GM12878 (cell line): ENCODE results near the gene ADGRL3. TPM values are rescaled to one million over a fixed set of nuclear protein-coding genes. Genes with fewer than 3 reads are reported as not detected.

ENCODE experiments used
- ATAC-seq: fragments of 200-7000 bp; cut with Tn5 transposase; 3 replicates; pipeline ENCODE4 v1.9.1; 2020; ENCODE audit warnings: mild to moderate bottlenecking, moderate library complexity
- BruUV-seq: library from RNA; stranded (reverse); fragments of 400-500 nt; replicated peaks from 2 replicates; lab custom pipeline; 2021; lab: Mats Ljungman, UMichigan
- CTCF ChIA-PET: fragments of 300-600 bp; sonication (Branson Sonifier 250); formaldehyde crosslinking; extraction: SDS; loops from one replicate; lab custom pipeline; 2021; ENCODE audit warnings: inconsistent platforms; lab: Yijun Ruan, JAX
- POLR2A ChIA-PET: fragments of 350-600 bp; formaldehyde crosslinking; extraction: SDS; loops from one replicate; lab custom pipeline; 2021; ENCODE audit warnings: inconsistent platforms; lab: Charles Lee
- RAD21 ChIA-PET: fragments of 300-600 bp; sonication (Branson Sonifier 250); formaldehyde crosslinking; loops from one replicate; lab custom pipeline; 2023; ENCODE audit warnings: antibody characterized with exemption; ENCODE audit not compliant: unreplicated experiment; lab: Charles Lee
- SMC1A ChIA-PET: fragments of 300-600 bp; sonication (Branson Sonifier 250); formaldehyde crosslinking; loops from one replicate; lab custom pipeline; 2023; ENCODE audit not compliant: unreplicated experiment, uncharacterized antibody; lab: Charles Lee
- DNase-seq: peaks from one replicate; pipeline ENCODE4 v3.0.0-alpha.2; 2011; ENCODE audit warnings: low read depth, low spot score
- FAIRE-seq: peaks from 3 replicates; lab custom pipeline; 2011; peaks lifted over from hg19 to GRCh38; lab: Jason Lieb, UNC
- H2AFZ ChIP-seq: 2 replicates; pipeline ENCODE4 v1.6.0; 2011; ENCODE audit warnings: low read depth, low read length, control low read depth; ENCODE audit not compliant: control insufficient read depth
- H3K27ac ChIP-seq: 2 replicates; pipeline ENCODE4 v1.5.1; 2011; ENCODE audit warnings: control low read depth; ENCODE audit not compliant: control insufficient read depth, insufficient read depth
- H3K27me3 ChIP-seq, 2 experiments: replicated peaks in 1 of 2; 2 replicates each; pipeline versions ENCODE4 v1.6.0 to v1.6.1; 2011; ENCODE audit warnings: low read length in 1 of 2; ENCODE audit not compliant: control insufficient read depth in 2 of 2, insufficient read depth in 2 of 2
- H3K36me3 ChIP-seq, 2 experiments: 2 replicates each; pipeline ENCODE4 v1.5.1; 2011; ENCODE audit warnings: low read length in 1 of 2; ENCODE audit not compliant: control insufficient read depth in 2 of 2, insufficient read depth in 2 of 2
- H3K4me1 ChIP-seq: 2 replicates; pipeline ENCODE4 v1.6.1; 2011; ENCODE audit warnings: mild to moderate bottlenecking, low read length, moderate library complexity, mixed read lengths; ENCODE audit not compliant: control insufficient read depth, insufficient read depth
- H3K4me2 ChIP-seq: 2 replicates; pipeline ENCODE4 v1.6.0; 2011; ENCODE audit warnings: control low read depth; ENCODE audit not compliant: control insufficient read depth, insufficient read depth
- H3K4me3 ChIP-seq: fragments of 200-600 bp; sonication (generic); 2 replicates; pipeline ENCODE4 v1.5.1; 2016
- H3K79me2 ChIP-seq: 2 replicates; pipeline ENCODE4 v1.6.0; 2011; ENCODE audit warnings: low read length; ENCODE audit not compliant: control insufficient read depth, insufficient read depth
- H3K9ac ChIP-seq: 2 replicates; pipeline ENCODE4 v1.8.0; 2011; ENCODE audit warnings: low read length, control low read depth, mixed read lengths; ENCODE audit not compliant: control insufficient read depth, insufficient read depth
- H3K9me3 ChIP-seq: replicated peaks from 3 replicates; pipeline ENCODE4 v1.5.1; 2011; ENCODE audit warnings: mild to moderate bottlenecking, low read length; ENCODE audit not compliant: control insufficient read depth, insufficient read depth
- H4K20me1 ChIP-seq: 2 replicates; pipeline ENCODE4 v1.6.0; 2011; ENCODE audit not compliant: control insufficient read depth, insufficient read depth
- ATF7 ChIP-seq: fragments of 450-650 bp; IDR thresholded peaks from 2 replicates; pipeline ENCODE4 v1.6.1; 2016; ENCODE audit warnings: low read depth, mild to moderate bottlenecking
- BHLHE40 ChIP-seq, 2 experiments: fragments of 450-650 bp in 1 of 2; IDR thresholded peaks; 2 replicates each; pipeline ENCODE4 v1.6.1; 2011 to 2017; ENCODE audit warnings: low read depth in 2 of 2, borderline replicate concordance in 1 of 2, improper control_type of control experiment in 1 of 2, low read length in 1 of 2, mild to moderate bottlenecking in 1 of 2
- CHD1 ChIP-seq: IDR thresholded peaks from 2 replicates; pipeline ENCODE4 v1.6.1; 2012; ENCODE audit warnings: low read depth, low read length, improper control_type of control experiment
- CHD2 ChIP-seq: IDR thresholded peaks from 2 replicates; pipeline ENCODE4 v1.6.1; 2011; ENCODE audit warnings: low read depth, low read length, improper control_type of control experiment, borderline replicate concordance
- FOXK2 ChIP-seq: fragments of 450-650 bp; IDR thresholded peaks from 2 replicates; pipeline ENCODE4 v1.6.1; 2017; ENCODE audit warnings: mild to moderate bottlenecking, moderate library complexity
- GABPA ChIP-seq: IDR thresholded peaks from 2 replicates; pipeline ENCODE4 v1.6.1; 2014; ENCODE audit warnings: antibody characterized with exemption, low read depth, mild to moderate bottlenecking, inconsistent platforms
- HDAC2 ChIP-seq: fragments of 200-600 bp; sonication (generic); IDR thresholded peaks from 2 replicates; pipeline ENCODE4 v1.6.1; 2017
- IKZF2 ChIP-seq, 2 experiments: fragments of 450-650 bp; IDR thresholded peaks; 2 replicates each; pipeline ENCODE4 v1.6.1; 2017; ENCODE audit warnings: mild to moderate bottlenecking in 2 of 2, moderate library complexity in 2 of 2
- JUNB ChIP-seq: IDR thresholded peaks from 2 replicates; pipeline ENCODE4 v1.6.1; 2016; ENCODE audit warnings: antibody characterized with exemption, mild to moderate bottlenecking
- MTA2 ChIP-seq: fragments of 450-650 bp; IDR thresholded peaks from 2 replicates; pipeline ENCODE4 v1.6.1; 2016; ENCODE audit warnings: low read depth, mild to moderate bottlenecking, moderate library complexity
- NFIC ChIP-seq: IDR thresholded peaks from 2 replicates; pipeline ENCODE4 v1.6.1; 2012; ENCODE audit warnings: low read depth, mild to moderate bottlenecking, inconsistent platforms, low read length, moderate library complexity
- POLR2AphosphoS2 ChIP-seq: IDR thresholded peaks from 2 replicates; pipeline ENCODE4 v1.6.1; 2011; ENCODE audit warnings: low read depth, mild to moderate bottlenecking, low read length, improper control_type of control experiment, moderate library complexity
- RBBP5 ChIP-seq: fragments of 200-600 bp; sonication (generic); conservative IDR thresholded peaks from 2 replicates; pipeline ENCODE4 v1.6.1; 2016
- SIN3A ChIP-seq: IDR thresholded peaks from 2 replicates; pipeline ENCODE4 v1.6.1; 2012; ENCODE audit warnings: low read depth, low read length, improper control_type of control experiment
- TAF1 ChIP-seq: IDR thresholded peaks from 2 replicates; pipeline ENCODE4 v1.6.1; 2011; ENCODE audit warnings: mild to moderate bottlenecking, low read depth, low read length, borderline replicate concordance
- TCF12 ChIP-seq: IDR thresholded peaks from 2 replicates; pipeline ENCODE4 v1.6.1; 2011; ENCODE audit warnings: low read depth, mild to moderate bottlenecking, low read length
- ZBED1 ChIP-seq: IDR thresholded peaks from 2 replicates; pipeline ENCODE4 v1.6.1; 2016; ENCODE audit warnings: borderline replicate concordance
- ZBTB40 ChIP-seq: fragments of 450-650 bp; IDR thresholded peaks from 2 replicates; pipeline ENCODE4 v1.6.1; 2016; ENCODE audit warnings: mild to moderate bottlenecking, moderate library complexity, borderline replicate concordance
- ZNF622 ChIP-seq: fragments of 450-650 bp; IDR thresholded peaks from 2 replicates; pipeline ENCODE4 v1.6.1; 2017; ENCODE audit warnings: mild to moderate bottlenecking, inconsistent platforms
- ZSCAN29 ChIP-seq: fragments of 450-650 bp; IDR thresholded peaks from 2 replicates; pipeline ENCODE4 v1.6.1; 2017; ENCODE audit warnings: mild to moderate bottlenecking, moderate library complexity
- WGBS: methylation state at CpG from one replicate; pipeline ENCODE4 v1.1.6; 2016; ENCODE audit warnings: low lambda C conversion rate; ENCODE audit not compliant: insufficient replicate concordance, insufficient coverage; ENCODE audit errors: missing lambda C conversion rate; 5-methylcytosine and 5-hydroxymethylcytosine counted together
- in situ Hi-C: fragments of 300-500 bp; cut with MboI; formaldehyde crosslinking; loops from 9 replicates; pipeline ENCODE4 v1.14.3; 2018; ENCODE audit warnings: mixed read lengths
- intact Hi-C: fragments of 100-400 bp; cut with micrococcal nuclease; formaldehyde crosslinking; loops from one replicate; pipeline ENCODE4 v1.14.2; 2022; ENCODE audit not compliant: unreplicated experiment
- polyA plus RNA-seq, 11 experiments: library from polyadenylated mRNA; depleted of rRNA in 4 of 11; unstranded in 6 of 11; stranded (reverse) in 5 of 11; fragments of >200 nt; fragmentation: Nextera tagmentation in 4 of 11; fragmentation: Illumina TruSeq in 1 of 11; extraction: Ambion mirVana in 4 of 11; extraction: Trizol in 1 of 11; gene quantifications; 1 replicate in 1 of 11; 2 replicates in 10 of 11; pipeline versions ENCODE4 v1.2.1 to v1.2.3, GENCODE V29; 2011 to 2016; ENCODE audit warnings: inconsistent platforms in 2 of 11, missing spikeins in 2 of 11, low read depth in 1 of 11
- total RNA-seq, 4 experiments: library from RNA; depleted of rRNA in 3 of 4; stranded (reverse); fragments of >200 nt in 3 of 4; fragmentation: Illumina TruSeq in 1 of 4; extraction: Trizol in 1 of 4; gene quantifications; 2 replicates each; pipeline versions ENCODE4 v1.2.1 to v1.2.3, GENCODE V29; 2013 to 2021
- TF ChIP-seq, protein P1 (sequence below): fragments of 450-650 bp; IDR thresholded peaks from 2 replicates; pipeline ENCODE4 v1.6.1; 2017; ENCODE audit warnings: mild to moderate bottlenecking

Gene ADGRL3
- total and polyA plus RNA-seq, 10 of the 15 experiments (the other 5 are each of a cell fraction or from before 2014, with no cell fraction given): 1.1 TPM; not detected in 9

DNA sequence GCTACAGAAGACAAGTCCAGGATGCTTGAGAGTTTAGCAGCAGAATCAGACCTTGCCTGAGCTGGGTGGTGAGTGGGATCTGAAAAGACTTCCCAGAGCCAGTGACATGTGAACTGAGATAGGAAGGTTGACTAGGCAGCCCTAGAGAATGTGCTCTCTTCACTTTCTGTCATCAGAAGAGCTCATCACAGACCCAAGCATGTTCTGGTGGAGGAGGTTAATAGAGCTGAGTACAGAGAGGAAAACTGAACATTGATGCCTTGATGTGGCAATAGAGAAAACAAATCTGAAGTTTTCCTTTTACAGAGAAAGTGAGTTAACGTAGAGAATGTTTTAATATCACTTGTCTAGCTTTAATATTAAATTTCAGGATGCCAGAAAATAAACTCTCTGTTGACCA lies 17.1 kb downstream of the ADGRL3 start (continued):
- TF ChIP-seq ZBTB40: no peak
- no peak for TF ChIP-seq POLR2AphosphoS2
- TF ChIP-seq FOXK2: no peak
- TF ChIP-seq NFIC: no peak
- TF ChIP-seq HDAC2: no peak
- no peak for TF ChIP-seq TAF1

DNA sequence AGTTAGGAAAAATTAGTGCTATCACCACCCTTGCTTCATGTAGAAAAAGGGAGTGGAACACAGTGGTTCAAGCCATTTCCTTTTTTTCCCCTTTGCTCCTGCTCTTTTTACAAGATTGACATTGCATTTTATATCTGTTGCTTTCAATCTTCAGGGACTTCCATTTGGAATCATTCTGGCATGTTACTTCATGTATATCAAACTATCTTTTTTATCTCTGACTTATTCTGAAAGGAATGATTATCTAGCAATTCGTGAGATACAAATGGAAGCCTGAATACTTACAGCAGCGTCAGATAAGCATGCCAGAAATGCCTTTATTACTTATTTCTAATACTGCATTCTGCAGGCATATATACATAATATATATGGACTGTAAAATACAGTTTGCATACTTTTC lies 20.4 kb downstream of the ADGRL3 start:
- Histone ChIP-seq H3K79me2 (no peaks in the 10 kb centered on the region), H3K4me1 (no peaks in the 10 kb centered on the region), H3K36me3 (no peaks in the 10 kb centered on the region), H3K27ac (no peak overlapping the region), H3K9me3 (no peaks in the 10 kb centered on the region), H3K4me3 (no peak overlapping the region), H4K20me1 (no peaks in the 10 kb centered on the region), H3K4me2 (no peak overlapping the region), H3K9ac (no peak overlapping the region), H2AFZ (no peak overlapping the region), H3K27me3 (no peaks in the 10 kb centered on the region)
- DNase-seq (no peak), ATAC-seq (no peak), FAIRE-seq (no peak)
- in situ Hi-C loops: no loop called here
- ChIA-PET RAD21 (no interaction called here), CTCF (interaction anchor here (0.7 kb wide), 1 partner anchor 489 kb away, joined by 5 read pairs; no protein-coding TSS in a partner anchor), SMC1A (interaction anchor here (1.1 kb wide), 1 partner anchor 15 kb away, joined by 4 read pairs; no protein-coding TSS in a partner anchor), POLR2A (no interaction called here)
- no TSS peak for BruUV-seq
- WGBS: 0% methylated on average over 2 of the region's 2 CpGs
- intact Hi-C loops: no loop called here
- TF ChIP-seq TCF12 (no peak), IKZF2 (IDR thresholded peaks at IDR 0.05) (no peak), HDAC2 (no peak), JUNB (no peak), ZBED1 (no peak), GABPA (no peak), SIN3A (no peak), CHD2 (no peak), RBBP5 (no peak), ATF7 (no peak), BHLHE40 (IDR thresholded peaks at IDR 0.05; ENCODE audit: borderline replicate concordance in 1 of 2, low read depth in 2 of 2, low read length in 1 of 2) (no peak), ZNF622 (no peak), CHD1 (no peak), TAF1 (no peak), ZSCAN29 (no peak), MTA2 (no peak)
- TF ChIP-seq, protein P1, sequence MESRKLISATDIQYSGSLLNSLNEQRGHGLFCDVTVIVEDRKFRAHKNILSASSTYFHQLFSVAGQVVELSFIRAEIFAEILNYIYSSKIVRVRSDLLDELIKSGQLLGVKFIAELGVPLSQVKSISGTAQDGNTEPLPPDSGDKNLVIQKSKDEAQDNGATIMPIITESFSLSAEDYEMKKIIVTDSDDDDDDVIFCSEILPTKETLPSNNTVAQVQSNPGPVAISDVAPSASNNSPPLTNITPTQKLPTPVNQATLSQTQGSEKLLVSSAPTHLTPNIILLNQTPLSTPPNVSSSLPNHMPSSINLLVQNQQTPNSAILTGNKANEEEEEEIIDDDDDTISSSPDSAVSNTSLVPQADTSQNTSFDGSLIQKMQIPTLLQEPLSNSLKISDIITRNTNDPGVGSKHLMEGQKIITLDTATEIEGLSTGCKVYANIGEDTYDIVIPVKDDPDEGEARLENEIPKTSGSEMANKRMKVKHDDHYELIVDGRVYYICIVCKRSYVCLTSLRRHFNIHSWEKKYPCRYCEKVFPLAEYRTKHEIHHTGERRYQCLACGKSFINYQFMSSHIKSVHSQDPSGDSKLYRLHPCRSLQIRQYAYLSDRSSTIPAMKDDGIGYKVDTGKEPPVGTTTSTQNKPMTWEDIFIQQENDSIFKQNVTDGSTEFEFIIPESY: no peak
